ENCODE results near the gene CIP2A. TPM values are rescaled to one million over a fixed set of nuclear protein-coding genes. Genes with fewer than 3 reads are reported as not detected.
"Not testable (repeated sequence)": the region's sequence is repeated elsewhere in the genome, so short reads cannot be mapped to it uniquely, and the experiment has no call there.

The CIP2A gene
- under 1 TPM; 0.41 to 0.82 (median 0.79) TPM for polyA plus RNA-seq

DNA sequence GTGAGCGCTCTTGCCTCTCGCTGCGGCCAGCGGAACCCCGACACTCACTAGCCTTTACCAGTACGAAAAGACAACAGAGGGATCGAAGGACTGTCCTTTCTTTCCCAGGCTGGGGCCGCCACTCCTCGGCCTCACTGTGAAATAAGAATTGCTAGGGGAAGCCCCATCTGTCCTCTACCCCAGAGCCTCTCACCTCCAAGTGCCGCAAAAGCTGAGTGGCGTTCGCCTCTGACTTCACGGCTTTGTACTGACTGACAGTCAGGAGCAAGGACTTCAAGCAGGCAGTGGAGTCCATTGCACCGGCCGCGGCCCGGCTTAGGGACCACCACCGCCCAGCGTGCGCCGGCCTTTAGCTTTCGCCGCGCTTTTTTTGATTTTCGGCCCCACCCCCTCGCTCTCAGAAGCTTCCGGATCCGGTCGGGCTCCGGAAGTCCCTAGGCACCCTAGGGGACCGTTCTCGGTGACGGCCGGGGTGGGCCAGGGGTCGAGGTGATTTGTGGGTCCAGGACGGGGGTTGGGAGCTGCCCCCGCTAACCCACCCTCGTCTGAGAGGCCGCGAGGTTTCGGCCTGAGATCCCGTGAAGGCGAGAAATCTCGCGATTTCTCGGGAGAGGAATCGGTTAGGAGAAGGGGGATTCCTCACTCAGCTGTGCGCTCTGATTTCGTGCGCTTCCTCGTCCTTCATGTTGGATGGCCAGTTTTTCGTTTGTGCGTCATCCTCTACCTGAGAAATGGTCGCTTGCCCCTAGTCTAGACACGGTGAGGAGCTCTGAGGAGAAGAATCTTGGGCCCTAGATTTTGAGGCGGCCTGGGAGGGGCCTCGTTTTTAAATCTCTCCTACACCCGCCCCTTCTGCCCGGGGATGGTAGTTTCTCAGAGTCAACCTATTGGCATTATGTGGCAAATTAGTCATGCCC is at the start of gene CIP2A, which contains the start of gene DZIP3:
TSS of gene CIP2A (minus strand) at position 358 of the 917 bp plus-strand sequence. CDS start at position 295, 63 bp downstream.
TSS of gene DZIP3 (plus strand) at position 642 of the 917 bp plus-strand sequence. CDS start 15,685 bp downstream, outside the sequence.
- peak within 1 kb of the TSS; percentile 53 for H3K27ac ChIP-seq (ENCODE audit: low read depth, low read length)
- WGBS, 3 donors: 0% methylated on average over 59 of the region's 59 CpGs

- no peak overlapping the region for H3K27ac ChIP-seq (ENCODE audit: low read depth, low read length)
- WGBS, 3 donors: 73 to 94% (median 85%) methylated on average over 1 of the region's 1 CpG
These were observed 40.7 kb upstream of the CIP2A start for GRCh38 chr3:108629974-108630373.

DNA sequence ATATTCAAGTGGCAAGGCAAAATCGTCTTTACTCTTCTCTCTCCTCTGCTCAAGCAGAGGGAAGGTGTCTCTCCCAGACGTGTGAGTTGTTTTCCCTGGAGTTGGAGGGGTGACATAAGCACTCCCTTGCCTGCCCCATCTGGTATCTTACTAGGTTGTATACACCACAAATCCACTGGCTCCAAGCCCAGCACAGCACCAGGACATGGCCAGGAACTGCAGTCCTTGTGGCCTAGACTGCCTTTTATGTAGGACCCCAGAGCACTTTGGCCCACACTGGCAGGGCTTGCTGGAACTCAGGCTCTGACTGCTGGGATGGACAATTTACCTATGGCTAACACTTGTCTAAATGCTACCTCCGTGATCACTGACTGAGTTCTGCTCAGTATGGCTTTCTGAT is 34.3 kb upstream of the CIP2A start:
- WGBS, 3 donors: 80 to 93% (median 83%) methylated on average over 3 of the region's 3 CpGs
- H3K27ac ChIP-seq (ENCODE audit: low read depth, low read length): no peak overlapping the region

DNA sequence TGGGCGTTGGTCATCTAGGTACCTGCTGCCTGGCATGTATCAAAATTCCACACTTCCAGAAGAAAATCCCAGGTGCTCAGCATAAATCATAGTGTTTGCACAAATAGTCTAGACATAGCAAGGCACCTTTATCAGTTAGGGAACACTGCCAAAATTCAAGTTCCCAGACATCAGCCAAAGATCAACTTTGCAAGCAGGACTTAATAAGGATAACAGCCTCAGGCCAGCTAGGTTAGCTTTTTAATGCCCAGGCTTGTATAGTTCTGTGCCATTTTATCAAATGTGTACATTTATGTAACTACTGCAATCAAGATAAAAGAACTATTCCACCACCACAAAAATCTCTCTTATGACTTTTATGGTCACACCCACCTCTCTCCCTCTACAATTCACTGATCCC is 31.0 kb upstream of the CIP2A start:
- no peak overlapping the region for H3K27ac ChIP-seq (ENCODE audit: low read depth, low read length)
- whole genome bisulfite sequencing, 3 donors: 33 to 97% (median 89%) methylated on average over 1 of the region's 1 CpG

- WGBS, 3 donors: 97 to 99% (median 98%) methylated on average over 8 of the region's 8 CpGs
These were observed 26.9 kb upstream of the CIP2A start for GRCh38 chr3:108616090-108616489.

DNA sequence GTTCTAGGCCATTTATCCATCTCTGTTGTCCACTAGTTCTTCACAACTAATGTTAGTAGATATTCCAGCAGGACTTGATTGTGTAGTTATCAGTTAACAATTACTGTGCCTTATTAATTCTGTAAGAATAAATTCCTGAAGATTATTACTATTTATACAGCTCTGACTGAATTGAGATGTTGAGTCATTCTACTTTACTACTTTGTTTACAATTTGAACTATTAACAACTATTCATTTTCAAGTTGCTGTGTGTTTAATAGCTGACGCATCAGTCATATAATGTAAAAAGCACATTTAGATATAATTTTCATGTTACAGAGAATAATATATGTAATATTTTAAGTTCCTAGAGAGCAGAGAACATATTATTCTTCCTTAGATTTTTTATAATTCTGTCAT is 21.4 kb upstream of the CIP2A start:
- H3K27ac ChIP-seq (ENCODE audit: low read depth, low read length): no peak overlapping the region
- WGBS, 3 donors: 96 to 100% (median 98%) methylated on average over 1 of the region's 1 CpG

More at GRCh38 chr3:108616090-108616489, 26.9 kb upstream of the CIP2A start:
- not testable (repeated sequence) for H3K27ac ChIP-seq (ENCODE audit: low read depth, low read length)

DNA sequence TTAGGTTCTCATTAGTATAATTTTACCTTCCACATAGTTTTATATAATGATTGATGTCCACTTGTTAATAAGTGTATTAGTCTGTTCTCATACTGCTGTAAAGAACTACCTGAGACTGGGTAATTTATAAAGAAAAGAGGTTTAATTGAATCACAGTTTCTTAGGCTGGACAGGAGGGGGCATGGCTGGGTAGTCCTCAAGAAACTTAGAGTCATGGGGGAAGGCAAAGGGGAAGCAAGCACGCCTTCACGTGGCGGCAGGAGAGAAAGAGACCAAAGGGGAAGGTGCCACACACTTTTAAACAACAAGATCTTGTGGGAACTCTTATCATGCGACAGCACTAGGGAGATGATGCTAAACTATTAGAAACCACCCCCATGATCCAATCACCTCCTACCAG is 19.5 kb upstream of the CIP2A start:
- H3K27ac ChIP-seq (ENCODE audit: low read depth, low read length): no peak overlapping the region
- 90 to 94% (median 92%) methylated on average over 4 of the region's 4 CpGs for whole genome bisulfite sequencing, 3 donors

DNA sequence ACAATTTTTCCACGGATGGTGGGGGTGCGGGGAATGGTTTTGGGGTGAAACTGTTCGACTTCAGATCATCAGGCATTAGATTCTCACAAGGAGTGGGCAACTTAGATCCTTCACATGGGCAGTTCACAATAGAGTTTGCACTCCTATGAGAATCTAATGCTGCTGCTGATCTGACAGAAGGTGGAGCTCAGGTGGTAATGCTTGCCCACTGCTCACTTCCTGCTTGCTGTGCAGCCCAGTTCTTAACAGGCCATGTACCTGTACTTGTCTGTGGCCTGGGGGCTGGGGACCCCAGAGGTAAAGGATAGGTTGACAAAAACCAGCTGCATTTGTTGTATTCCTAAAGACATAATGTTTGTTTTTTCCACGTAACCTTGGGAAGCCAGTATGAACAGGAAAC is 16.3 kb upstream of the CIP2A start:
- 66 to 82% (median 80%) methylated on average over 4 of the region's 4 CpGs for WGBS, 3 donors
- no peak overlapping the region for H3K27ac ChIP-seq (ENCODE audit: low read depth, low read length)

- WGBS, 3 donors: 95 to 100% (median 97%) methylated on average over 2 of the region's 2 CpGs
- H3K27ac ChIP-seq (ENCODE audit: low read depth, low read length): no peak overlapping the region
These were observed 15.8 kb upstream of the CIP2A start for GRCh38 chr3:108605028-108605427.

DNA sequence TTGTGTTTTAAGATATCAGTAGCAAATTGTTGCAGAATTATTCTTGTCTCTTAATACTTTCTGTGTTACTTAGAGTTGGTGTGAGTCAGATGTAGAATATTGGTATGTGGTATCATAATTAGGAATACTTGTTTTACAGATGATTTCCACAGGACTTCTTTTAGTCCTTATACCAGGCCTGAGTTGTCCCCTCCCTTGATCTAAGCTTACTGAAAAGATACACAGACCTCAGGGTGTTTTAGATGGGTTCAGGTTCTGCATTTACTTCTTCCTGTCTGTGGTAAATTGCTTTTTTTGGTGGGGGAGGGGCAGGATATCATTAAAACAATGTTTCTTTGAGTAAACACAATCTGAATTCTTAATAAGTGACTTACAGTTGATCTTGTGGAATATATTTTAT is 14.5 kb upstream of the CIP2A start:
- H3K27ac ChIP-seq (ENCODE audit: low read depth, low read length): no peak overlapping the region

- 60 to 74% (median 68%) methylated on average over 2 of the region's 2 CpGs for WGBS, 3 donors
- no peak overlapping the region for H3K27ac ChIP-seq (ENCODE audit: low read depth, low read length)
These were observed 13.7 kb upstream of the CIP2A start for GRCh38 chr3:108602935-108603294.

DNA sequence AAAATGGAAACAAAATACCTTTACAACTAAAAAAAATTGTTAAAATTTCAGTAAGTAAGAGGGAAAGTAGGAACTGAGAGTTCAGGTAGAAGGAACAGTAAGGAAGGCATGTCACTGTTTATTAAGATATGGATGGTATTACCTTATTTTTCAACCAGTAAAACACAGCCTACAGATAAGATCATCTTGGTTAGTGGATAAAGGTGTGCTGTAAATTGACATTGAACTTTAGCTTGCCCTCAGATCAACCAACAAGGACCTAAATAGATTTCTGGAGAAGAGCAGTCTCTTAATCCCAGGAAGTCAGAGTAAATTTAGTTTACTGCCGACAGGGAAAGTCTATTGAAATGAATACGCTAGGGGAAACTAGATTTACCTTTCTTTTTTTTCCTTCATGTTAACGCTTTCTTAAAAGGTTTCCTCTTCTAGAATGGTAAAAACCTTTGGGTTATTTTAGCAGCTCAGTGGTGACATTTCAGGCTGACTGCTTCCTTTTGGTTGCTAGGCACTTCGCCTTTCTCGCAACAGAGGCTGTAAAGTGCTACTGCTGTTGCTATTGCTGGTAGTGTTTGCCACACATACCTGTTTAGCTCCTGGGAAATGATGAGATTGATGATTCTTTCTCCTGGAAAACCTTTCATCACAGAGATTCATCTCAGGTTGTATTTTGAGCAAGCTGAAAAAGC is 13.2 kb upstream of the CIP2A start:
- H3K27ac ChIP-seq (ENCODE audit: low read depth, low read length): no peak overlapping the region
- 46 to 61% (median 48%) methylated on average over 5 of the region's 5 CpGs for WGBS, 3 donors

DNA sequence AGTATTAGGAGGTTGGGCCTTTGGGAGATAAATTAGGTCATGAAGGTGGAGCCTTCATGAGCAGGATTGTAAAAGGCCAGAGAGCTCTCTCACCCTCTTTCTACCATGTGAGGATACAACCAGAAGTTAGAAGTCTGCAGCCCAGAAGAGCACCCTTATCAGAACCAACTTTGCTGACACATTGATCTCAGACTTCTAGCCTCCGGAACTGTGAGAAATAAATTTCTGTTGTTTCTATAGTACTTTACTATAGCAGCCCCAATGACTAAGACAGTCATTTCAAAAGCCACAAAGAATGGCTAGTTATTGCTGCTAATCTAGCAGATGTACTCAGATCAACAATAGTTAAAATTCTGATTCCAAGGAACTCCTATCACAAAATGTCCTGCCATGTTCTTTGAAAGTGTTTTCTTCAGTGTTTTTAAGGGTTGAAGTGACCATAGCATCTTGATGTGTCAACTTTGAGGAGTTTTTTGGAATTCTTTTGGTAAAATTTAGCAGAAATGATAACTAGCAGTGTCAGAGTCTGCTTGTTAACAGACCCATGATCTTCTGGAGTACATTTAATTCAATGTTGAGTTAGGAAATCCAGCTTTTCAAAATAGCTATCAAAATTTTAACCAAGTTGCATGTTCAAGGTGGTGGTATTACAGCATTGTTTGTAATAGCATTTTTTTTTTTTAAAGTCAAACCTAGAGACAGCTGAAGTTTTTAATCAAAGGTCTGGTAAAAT is 10.6 kb upstream of the CIP2A start:
- WGBS, 3 donors: 71 to 93% (median 89%) methylated on average over 1 of the region's 1 CpG
- H3K27ac ChIP-seq (ENCODE audit: low read depth, low read length): no peak overlapping the region

- no peak overlapping the region for H3K27ac ChIP-seq (ENCODE audit: low read depth, low read length)
- WGBS, 3 donors: 65 to 88% (median 74%) methylated on average over 5 of the region's 5 CpGs
These were observed 9.1 kb upstream of the CIP2A start for GRCh38 chr3:108598375-108598774.

DNA sequence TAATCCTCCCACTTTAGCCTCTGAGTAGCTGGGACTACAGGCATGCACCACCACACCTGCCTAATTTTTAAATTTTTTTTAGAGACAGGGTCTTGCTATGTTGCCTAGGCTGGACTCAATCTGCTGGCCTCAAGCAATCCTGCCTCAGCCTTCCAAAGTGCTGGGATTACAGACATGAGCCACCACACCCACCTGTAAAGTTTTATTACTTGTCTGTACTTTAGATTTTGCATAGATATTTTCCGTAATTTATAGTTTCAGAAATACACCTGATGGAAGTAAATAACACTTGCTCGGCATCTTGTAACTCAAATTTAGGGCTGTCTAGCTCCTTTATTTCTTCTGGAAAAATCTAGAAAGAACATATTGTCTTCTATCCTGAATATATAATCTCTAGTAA is 6.1 kb upstream of the CIP2A start:
- H3K27ac ChIP-seq (ENCODE audit: low read depth, low read length): no peak overlapping the region
- 92 to 96% (median 94%) methylated on average over 2 of the region's 2 CpGs for WGBS, 3 donors

DNA sequence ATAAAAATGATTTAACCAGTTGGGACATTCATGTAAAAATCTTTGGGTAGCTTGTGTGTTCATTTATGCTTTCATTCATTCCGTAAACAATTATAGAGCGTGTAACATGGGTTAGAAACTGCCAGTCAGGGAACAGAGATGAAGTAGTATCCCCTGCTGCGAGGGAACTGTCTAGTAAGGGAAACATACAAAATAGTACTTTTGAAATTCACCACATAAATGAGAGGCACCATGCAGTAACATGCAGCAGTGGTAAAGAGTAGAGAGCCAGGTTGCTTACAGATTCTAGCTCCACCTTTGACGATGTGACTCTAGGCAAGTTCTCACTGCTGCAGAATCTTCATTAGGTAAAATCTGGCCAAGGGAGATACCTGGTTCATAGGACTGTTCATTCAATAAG is 1.2 kb upstream of the CIP2A start:
- H3K27ac ChIP-seq (ENCODE audit: low read depth, low read length): no peak overlapping the region
- 20 to 32% (median 31%) methylated on average over 4 of the region's 4 CpGs for WGBS, 3 donors

- H3K27ac ChIP-seq (ENCODE audit: low read depth, low read length): peak overlapping the region; percentile 53
- WGBS, 3 donors: 0 to 1% (median 1%) methylated on average over 11 of the region's 11 CpGs
These were observed 723 bp upstream of the CIP2A start for GRCh38 chr3:108589998-108590323.

- no peak overlapping the region for H3K27ac ChIP-seq (ENCODE audit: low read depth, low read length)
- WGBS, 3 donors: 1 to 2% (median 1%) methylated on average over 8 of the region's 8 CpGs
These were observed 637 bp downstream of the CIP2A start for GRCh38 chr3:108588601-108589000.

GRCh38 chr3:108578064-108578463 is 11.2 kb downstream of the CIP2A start:
- H3K27ac ChIP-seq (ENCODE audit: low read depth, low read length): no peak overlapping the region
- WGBS, 3 donors: 82 to 95% (median 88%) methylated on average over 2 of the region's 2 CpGs

Data from adipose tissue (tissue), 3 donors.